GM19023 (cell line): ENCODE results near the gene ZNF580.

Experiments used
- ATAC-seq: cut with Tn5 transposase; IDR thresholded peaks from one replicate; pipeline ENCODE4 v1.9.1; 2021; ENCODE audit warnings: mild to moderate bottlenecking, moderate library complexity; ENCODE audit not compliant: unreplicated experiment

ZNF580 gene, protein sequence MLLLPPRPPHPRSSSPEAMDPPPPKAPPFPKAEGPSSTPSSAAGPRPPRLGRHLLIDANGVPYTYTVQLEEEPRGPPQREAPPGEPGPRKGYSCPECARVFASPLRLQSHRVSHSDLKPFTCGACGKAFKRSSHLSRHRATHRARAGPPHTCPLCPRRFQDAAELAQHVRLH

DNA sequence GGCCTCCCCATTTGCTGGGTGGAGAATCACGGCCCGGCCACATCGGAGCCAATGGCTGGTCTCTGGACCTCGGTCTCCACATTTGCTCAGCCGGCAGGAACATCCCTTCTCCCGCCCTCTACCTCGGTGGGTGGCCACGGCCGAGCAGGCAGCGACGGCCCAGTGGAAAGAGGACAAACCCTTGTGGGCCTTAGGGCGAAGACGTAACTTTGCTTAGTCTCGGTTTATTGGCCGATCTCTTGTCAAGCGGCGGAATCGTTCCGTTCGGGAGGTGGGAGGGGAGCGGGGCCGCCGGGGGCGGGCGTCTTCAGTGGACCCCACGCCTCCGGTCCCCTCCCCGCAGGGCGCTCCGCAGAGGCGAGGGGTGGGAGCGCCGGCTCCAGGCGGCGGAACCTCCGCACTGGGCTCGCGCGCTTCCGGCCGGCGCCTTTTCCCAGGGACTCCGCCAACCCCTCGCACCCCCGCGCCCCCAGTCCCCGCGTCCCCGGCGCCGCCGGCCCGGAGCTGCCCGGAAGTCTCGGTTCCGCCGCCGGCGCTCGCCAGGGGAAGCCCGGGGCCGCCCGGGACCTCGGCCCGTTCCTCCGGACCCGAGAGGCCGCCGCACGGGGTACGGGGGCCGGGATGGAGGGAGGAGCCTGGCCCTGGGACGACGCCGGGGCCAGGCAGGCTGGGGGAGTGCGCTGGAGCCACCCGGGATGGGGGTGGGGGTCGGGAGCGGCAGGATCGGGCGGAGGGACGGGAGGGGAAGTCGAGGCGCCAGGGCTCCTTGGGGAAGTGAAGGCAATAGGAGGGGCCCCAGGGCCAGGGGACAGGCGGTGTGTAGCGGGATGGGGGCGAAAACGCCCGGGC is at the start of gene ZNF580:
Gene ZNF580, plus strand, starts transcription at position 426 of the 849 bp plus-strand sequence. CDS start 1,507 bp downstream, outside the sequence.
- no peak for ATAC-seq

DNA sequence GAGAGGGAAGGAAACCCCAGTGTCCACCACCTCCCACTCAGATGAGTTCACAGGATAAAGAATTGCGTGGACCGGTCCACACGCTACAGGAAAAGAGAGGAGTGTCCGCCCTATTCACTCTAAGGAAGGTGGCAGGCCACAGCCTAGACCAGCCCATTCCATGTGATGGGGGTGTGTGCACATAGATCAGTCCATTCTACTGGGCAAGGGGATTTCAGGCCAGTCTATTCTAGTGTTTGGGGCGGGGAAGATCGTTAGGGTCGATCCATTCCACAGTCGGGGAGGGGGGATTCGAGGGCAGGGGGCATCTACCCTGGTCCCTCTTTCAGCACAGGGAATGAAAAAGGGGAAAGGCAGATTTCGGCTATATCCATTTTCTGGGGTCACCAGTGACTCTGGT is 49.2 kb upstream of the ZNF580 start:
- no peak for ATAC-seq

DNA sequence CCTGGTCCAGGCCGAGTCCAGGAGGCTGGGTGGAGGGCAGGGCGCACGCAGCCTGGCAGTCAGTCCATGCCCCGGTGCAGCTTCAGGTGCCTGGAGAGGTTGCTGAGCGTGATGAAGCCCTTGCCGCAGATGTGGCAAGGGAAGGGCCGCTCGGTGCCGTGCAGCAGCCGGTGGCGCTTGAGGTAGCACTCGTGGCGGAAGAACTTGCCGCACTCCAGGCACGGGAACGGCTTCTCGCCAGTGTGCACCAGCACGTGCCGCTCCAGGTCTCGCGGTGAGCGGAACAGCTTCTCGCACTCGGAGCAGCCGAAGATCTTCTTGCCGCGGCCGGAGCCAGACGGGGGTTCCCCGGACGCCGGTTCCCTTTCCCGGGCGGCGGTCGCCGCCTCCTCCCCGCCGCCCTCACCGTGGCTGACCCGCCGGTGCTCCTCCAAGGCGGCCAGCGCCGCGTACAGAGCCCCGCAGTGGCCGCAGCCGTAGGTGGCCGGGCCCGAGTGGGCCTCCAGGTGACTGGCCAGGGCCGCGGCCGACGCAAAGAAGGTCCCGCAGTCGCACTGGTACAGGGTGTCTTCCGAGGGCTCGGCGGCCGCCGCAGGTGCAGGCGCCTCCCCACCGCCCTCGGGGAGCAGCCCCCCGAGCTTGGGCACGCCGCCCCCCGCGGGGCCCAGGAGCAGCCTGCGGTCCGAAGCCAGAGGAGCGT is 48.3 kb upstream of the ZNF580 start:
- ATAC-seq: no peak

DNA sequence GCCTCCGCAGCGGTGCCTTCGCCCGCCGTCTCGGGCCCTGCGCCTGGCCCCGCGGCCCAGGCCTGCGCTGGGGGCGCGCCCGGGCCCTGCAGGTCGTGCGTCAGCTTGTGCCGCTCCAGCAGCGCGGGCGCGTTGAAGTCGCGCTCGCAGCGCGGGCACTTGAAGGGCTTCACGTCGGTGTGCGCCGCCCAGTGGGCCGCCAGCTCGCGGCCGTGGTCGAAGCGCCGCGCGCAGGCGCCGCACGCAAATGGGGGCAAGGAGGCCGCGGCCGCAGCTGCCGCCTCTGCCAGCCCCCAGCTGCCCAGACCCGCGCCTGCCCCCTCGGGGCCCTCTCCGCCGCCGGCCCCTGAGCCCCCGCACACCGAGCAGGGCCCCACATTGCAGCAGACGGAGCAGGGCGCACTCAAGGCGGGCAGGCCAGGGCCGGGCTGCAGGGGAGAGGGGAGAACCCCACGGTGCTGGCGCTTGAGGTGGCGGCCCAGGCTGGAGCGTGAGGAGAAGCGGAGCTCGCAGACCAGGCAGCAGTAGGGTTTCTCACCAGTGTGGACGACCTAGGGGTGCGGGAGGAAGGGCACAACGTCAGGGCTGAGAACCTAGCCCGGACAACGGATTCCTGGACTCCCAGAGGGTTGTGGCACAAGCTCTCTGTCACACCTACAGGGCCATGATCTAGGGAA is 47.6 kb upstream of the ZNF580 start:
- ATAC-seq: no peak

DNA sequence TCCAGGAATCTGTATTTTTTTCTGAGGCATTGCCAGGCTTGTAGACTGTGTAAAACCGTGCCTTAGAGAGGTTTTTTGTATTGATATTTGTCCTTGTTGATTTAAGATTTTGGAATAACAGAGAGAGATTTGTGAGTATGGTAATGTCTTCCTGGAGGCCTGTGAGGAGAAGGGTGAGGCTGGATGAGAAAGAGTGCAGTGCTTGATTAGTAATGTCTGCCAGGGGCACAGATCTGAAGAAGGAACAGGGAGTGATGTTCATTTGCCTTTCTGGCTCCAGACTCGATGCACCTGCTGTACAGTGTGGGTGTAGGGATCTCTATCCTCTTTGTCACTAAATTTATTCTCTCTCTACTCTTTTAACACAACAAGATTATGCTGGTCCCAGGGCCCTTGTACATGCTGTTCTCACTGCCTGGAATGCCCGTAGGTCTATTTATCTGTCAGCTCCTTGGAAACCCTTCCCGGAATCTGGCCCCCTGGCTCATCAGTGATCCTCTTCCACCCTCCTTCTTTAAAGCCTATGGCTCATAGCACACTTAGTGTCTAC is 45.7 kb upstream of the ZNF580 start:
- ATAC-seq: no peak

DNA sequence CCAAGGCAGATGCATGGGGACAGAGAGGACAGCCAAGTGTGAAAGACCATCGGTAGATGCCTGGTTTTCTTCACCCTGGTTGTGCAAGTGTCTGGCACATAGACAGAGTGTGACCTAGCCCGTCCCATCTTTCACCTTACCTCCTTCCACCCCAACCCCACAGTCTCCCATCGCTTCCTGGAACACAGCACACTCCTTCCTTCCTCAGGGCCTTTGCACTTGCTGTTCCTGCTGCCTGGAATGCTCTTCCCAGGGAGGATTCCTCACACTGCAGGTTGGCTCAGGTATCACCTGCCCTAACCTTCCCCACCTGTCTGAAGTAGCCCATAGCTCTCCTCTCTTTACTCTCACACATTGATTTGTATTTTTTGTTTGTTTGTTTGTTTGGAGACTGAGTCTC is 44.5 kb upstream of the ZNF580 start:
- no peak for ATAC-seq

DNA sequence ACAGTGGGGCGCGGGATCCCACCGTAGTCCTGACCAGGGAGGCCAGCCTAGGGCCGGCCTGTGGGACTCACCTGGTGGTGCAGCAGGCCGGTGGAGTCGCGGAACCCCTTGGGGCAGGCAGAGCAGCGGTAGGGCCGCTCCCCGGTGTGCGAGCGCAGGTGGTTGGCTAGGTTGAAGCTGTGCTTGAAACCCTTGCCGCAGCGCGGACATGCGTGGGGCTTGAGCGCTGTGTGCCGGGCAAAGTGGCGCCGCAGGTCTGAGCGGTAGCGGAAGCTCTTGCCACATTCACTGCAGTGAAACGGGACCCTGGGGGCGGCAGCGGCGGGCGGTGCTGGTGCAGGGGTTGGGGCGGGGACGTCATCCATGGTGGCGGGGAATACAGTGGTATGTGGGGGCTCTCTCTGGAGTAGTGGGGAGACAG is 43.3 kb upstream of the ZNF580 start:
- ATAC-seq: no peak

DNA sequence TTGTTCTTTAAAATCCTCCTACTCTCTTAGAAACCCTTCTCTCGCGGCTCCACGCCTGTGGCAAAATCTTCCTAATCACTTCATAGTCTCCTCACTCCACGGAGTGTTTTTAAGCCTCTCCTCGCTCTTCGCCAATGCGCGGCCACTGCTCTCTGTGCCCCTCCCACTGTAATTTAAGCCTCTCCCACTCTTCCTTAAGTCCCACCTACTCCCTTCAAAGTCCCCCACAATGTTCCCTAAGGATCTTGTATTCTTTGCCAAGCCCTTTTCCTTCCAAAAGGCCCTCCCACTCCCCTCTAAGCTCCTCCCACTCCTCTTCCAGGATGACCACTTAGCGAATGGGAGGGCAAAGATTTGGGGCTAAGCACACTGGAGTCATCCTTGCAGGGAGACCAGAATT is 42.8 kb upstream of the ZNF580 start:
- no peak for ATAC-seq

DNA sequence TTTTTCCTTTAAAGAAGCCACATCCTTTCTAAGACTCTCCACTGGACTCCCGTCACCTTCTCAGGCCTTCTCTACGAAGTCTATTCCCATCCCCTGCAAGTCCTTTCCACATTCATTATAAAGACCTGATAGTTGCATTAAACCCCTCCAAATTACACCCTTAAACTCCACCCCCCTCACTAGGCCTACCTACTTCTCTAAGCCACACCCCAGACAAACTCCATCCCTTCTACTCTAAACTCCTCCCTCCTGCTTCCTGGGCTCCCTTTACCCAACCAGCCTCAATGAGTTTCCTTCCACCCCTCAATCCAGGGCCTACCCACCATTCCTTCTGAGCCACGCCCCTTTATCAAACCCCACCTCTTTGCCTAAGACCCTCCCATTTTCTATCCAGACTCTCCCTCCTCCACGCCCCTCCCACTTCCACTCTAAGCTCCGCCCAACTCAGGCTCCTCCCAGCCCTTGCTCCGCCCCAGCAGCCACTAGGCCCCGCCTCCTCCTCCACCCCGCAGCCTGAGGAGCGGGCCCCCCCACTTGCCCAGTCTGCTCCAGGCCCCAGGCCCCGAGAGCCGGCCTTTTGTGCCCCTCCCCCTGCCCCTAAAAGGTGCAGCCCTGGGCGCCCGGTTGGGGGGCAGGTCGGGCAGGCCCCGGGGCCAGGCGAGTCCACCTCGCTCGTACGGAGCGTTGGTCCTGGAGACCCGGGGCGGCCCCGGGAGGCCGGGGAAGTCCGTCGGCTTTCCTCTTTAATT is 41.9 kb upstream of the ZNF580 start:
- peak; percentile 53 for ATAC-seq

DNA sequence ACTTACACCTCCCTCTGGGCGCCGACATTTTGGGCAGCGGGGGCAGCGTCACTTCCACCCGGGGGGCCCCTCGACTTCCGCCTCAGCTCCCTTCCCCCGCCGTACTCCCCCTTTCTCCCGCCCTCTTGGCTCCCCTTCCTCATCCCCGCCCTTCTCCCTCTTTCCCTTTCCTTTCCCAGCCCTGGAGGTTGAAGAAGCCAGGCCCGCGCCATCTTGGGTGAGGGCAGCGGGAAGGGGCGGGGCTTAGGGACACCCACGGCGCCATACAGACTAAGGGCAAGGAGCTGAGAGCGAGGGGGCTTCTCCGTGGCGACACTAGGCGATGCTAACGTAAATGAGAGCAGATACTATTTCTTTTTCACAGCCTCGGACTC is 41.3 kb upstream of the ZNF580 start, which contains the start of gene FIZ1:
Gene FIZ1, minus strand, starts transcription at position 50 of the 374 bp plus-strand sequence. CDS start 1,652 bp downstream, outside the sequence.
- ATAC-seq: peak; percentile 53

DNA sequence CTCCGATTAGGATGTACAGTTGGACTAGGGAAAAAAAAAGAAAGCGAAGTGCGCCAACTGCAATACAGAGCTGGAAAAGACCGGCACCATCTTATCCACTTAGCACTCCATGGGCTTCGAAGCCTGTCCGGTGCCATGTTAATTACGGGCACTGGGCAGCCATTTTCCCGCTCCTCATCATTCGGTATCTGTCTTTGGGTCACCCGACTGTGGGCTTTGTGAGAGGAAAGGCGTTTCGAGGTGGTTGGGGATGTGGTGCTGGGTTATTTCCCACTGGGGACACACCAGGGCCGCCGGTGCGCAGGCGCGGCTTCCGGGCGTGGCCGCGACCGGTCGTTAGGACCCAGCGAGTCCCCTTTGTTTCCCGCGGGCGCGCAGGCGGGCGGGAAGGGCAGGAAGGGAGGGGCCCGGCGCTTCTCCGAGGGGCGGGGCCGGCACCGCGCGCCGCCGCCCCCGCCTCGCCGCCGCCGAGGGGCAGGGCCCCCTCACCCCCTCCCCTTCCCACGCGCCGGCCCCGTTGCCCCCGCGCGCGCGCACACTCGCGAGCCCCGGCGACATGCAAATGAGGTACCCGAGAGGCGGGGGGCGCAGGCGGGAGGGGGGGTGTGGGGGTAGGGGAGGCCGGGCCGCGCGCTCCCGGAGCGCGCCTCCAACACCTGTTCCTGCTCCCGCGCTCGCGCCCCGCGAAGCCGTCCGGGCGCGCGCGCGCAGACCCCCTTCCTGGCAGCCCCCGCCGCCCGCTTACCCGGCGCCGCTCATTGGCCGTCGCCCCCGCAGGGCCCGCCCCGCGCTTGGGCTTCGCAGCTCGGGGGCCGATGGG is 40.8 kb upstream of the ZNF580 start, which contains the start of gene ZNF524:
Gene ZNF524, plus strand, starts transcription at position 447 of the 820 bp plus-strand sequence. CDS start 1,825 bp downstream, outside the sequence.
- ATAC-seq: peak; percentile 47

DNA sequence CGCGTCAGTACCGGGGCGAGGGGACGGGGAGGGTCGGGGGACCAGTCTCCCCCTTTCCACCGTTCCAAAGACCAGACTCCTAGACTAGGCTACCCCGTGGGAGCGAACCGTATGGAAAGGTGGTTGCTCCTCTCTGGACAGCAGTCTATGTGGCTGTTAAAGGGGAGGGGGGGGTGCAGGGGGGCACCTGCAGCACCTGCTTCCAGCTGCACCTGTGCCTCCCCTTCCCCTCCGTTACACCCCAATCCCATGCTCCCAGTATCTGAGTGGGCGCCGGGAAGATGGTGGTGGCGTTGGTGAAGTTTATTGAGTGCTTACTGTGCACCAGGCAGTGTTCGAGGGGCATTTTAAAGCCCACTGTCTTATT is 40.2 kb upstream of the ZNF580 start:
- ATAC-seq: no peak

DNA sequence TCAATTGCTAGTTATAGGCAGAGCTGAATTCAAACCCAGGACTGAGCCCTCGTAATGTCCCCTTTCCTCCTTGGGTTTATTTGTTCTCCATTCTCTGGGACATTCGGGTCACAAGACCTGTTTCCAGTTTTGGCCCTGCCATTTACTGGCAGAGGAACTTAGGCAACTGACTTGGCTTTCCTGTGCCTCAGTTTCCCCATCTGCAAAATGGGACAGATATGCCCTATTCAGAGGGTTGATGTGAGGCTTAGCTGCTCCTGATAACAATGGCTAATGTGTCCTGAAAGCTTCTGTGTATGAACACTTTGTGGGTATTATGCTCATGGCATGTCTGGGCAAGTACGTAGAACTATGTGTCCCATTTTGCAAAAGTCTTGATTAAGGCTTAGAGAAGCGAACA is 39.7 kb upstream of the ZNF580 start:
- ATAC-seq: no peak

DNA sequence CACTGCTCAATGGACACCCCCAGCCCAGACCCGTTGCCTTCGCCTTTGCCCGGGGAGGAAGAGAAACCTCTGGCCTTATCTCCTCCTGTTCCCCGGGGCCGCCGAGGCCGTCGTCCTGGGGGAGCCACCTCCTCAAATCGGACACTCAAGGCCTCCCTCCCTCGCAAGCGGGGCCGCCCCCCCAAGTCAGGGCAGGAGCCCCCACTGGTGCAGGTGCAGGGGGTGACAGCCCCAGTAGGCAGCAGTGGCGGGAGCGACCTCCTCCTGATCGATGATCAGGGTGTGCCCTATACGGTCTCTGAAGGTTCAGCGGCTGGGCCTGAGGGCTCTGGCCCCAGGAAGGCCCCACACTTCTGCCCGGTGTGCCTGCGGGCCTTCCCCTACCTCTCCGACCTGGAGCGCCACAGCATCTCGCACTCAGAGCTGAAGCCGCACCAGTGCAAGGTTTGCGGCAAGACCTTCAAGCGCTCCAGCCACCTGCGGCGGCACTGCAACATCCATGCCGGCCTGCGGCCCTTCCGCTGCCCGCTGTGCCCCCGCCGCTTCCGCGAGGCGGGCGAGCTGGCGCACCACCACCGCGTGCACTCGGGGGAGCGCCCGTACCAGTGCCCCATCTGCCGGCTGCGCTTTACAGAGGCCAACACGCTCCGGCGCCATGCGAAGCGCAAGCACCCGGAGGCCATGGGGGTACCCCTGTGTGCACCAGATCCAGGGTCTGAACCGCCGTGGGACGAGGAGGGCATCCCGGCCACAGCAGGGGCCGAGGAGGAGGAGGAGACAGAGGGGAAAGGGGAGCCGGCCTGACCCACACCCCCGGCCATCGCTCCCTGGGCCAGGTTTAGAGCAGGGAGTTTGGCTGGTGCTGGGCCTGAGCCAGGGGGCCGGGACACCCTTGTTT is 38.4 kb upstream of the ZNF580 start:
- no peak for ATAC-seq

DNA sequence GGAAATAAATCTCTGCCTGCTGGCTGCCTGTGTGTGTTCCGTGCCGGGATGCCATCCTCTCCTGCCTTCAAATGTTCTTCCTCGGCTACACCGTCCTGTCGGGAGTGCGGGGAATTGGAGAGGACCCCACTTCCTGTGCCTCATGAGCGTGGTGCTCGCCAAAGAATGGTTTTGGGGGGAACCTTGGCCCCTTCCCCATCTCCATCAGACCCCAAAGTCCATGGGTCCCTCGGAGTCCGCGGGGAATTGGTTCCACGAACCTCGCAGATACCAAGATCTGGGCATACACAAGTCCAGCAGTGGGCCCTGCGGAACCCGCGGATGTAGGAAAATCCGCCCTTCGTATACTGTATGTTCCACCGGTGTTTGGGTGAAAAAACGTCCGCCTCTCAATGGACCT is 37.7 kb upstream of the ZNF580 start:
- no peak for ATAC-seq

DNA sequence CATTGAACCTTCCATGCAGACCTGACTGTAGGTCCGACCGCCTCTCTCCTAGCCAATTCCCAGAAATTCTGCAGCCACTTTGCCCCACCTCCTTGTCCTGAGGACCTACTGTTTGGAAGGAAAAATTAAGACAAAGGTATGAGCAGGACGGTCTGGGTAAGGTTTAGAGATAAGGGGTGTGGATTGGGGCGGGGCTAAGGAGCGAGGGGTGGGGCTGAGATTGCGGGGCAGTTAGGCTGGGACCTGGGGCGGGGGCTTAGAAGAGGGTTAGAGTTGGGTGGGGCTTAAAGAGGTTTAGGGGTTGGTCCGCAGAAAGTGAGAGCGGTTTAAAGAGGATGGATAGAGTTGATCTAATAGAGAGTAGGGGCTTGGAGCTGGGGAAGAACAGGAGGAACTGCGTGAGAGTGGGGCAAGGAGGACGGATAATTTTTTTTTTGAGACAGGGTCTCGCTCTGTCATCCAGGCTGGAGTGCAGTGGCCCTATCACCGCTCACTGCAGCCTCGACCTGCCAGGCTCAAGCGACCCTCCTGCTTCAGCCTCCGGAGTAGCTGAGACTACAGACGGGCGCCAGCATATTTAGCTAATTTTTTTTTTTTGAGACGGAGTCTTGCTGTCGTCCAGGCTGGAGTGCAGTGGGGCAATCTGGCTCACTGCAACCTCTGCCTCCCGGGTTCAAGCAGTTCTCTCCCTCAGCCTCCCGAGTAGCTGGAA is 37.1 kb upstream of the ZNF580 start:
- ATAC-seq: no peak

DNA sequence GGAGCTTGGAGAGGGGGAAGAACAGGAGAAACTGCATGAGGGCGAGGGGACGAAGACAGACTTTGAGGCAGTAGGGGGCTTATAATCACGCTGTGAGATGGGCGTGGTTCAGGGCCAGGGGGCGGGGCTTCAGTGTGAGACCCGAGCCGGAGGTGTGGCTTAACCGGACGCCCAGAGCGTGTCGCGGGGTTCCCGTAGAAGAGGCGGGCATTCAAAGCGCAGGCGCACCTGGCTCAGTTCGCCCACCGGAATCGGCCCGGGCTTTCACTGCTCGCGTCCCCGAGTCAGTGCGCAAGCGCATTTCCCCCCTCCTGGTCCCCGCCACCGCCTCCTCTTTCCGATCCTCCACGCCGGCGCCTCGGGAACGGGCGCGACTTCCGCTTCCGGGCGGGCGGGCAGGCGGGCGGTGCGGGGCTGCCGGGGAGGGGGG is 35.6 kb upstream of the ZNF580 start:
- ATAC-seq: peak; percentile 72
